ENCODE data around the gene UBA7.
A peak's percentile ranks its signal among the peaks of the same experiment; 100 is the strongest.
"Not testable (repeated sequence)": the region's sequence is repeated elsewhere in the genome, so short reads cannot be mapped to it uniquely, and the experiment has no call there.

UBA7 gene

DNA sequence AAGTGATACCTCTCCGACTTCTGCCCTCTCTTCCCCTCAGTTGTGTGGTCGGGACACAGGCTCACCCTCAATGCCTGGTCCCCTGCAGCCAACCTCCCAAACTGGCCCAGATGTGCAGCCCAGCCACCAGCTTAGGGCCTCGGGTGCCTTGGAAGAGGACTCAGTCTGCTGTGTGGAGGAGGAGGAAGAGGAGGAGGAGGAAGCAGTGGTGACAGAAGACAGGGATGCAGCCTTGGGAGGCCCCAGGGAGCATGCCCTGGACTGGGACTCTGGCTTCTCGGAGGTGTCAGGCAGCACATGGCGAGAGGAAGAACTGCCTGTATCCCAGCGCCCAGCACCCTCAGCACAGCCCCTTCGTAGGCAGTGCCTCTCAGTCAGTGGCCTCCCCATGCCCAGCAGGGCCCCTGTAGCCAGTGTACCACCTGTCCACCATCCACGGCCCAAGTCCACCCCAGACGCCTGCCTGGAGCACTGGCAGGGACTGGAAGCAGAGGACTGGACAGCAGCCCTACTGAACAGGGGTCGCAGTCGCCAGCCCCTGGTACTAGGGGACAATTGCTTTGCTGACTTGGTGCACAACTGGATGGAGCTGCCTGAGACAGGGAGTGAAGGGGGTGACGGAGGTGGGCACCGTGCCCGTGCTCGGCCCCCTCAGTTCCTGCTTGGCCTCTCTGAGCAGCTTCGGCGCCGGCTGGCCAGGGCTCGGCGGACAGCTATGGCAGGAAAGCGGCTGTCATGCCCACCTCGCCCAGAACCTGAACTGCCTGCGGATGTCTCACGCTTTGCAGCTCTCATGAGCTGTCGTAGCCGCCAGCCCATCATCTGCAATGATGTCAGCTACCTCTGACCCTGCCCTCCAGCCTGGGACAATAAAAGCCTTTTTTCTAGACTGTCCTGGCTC lies 9.4 kb downstream of the UBA7 start:
- peak; percentile 5 for DNase-seq (ENCODE audit: low spot score)

DNA sequence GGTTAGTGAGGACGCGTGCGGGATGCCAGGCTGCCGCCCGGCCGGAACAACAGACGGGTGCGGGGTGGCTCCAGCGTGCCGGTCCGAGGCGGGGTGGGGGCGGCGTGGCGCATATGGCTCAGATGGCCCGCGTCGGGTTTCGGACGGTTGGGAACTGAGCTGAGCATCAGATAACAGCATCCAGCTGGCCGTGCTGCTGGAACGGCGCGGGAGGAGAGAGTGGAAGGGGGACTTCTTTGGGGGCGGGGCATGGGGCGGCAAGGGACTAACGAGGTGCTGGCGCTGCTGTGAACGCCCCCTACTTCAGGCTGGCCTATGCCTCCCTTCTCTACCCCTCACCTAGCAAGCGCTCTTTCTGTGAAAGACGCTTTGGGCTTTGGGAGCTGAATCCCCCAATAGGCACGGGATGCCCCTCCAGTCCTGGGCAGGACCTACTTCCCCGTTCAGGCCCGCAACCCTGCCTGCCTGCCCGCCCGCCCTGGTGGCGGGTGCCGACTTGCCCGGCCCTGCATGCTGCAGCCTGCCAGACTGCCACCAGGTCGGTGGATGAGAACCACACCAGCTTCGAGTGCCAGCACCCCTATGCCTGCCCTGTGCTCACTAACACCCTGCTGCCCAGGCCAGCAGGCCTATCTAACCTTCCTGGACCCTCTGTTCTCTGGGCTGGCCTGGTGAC lies 10.2 kb downstream of the UBA7 start:
- peak; percentile 65 for DNase-seq (ENCODE audit: low spot score)

DNA sequence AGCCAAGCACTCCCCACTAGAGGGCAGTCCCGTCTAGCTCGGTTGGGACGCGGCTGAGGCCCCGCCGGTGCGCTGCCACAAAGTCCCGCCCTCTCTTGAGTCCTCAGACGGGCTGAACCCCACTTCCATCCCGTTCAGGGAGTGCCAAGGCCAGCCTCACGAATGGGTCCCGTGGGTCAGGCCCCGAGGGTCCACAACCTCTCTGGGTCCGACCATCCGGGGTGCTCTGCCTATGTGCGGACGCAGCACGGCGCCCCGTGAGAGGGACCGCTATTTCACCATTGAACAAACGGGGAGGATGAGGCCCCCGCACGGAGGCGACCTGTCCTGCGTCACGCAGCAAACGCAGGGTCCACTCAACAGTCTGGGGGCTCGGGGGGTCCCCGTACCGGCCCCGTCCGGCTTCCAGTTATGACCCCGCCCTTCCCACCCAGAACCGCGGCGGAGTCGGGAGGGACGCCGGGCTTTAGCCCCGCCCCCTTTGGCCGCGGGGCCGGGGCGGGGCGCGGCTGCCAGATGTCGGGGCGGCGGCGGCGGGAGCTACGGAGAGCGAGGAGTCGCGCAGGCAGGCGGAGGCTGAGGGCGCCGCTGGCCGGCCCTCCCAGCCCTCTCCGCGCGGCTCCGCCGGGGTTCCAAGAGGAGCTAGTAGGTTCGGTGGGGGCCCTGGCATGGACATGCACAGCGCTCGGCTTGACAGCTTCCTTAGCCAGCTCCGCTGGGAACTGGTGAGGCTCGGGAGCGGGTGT lies 10.9 kb downstream of the UBA7 start, which contains the start of gene INKA1:
INKA1 (plus strand) TSS at position 543 of the 746 bp plus-strand sequence; CDS start at position 675, 132 bp downstream.
- peak; percentile 91 for DNase-seq (ENCODE audit: low spot score)

DNA sequence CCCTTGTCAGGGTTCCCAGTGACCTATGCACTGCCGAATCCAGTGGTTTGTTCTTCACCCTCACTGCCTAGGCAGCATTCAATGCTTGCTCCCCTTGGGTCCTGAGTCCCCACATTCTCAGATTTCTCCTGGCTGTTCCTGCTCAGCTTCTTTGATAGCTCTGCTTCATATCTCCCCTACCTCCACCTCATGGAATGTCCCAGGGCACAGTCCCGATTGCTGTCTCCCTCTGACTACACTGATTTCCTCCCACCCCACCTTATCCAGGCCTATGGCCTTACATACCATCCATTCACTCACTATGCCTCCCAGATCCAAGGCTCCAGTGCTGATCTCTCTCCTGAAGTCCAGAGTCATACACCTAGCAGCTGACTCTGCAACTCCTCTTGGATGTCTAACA lies 12.6 kb downstream of the UBA7 start:
- DNase-seq (ENCODE audit: low spot score), result no peak

DNA sequence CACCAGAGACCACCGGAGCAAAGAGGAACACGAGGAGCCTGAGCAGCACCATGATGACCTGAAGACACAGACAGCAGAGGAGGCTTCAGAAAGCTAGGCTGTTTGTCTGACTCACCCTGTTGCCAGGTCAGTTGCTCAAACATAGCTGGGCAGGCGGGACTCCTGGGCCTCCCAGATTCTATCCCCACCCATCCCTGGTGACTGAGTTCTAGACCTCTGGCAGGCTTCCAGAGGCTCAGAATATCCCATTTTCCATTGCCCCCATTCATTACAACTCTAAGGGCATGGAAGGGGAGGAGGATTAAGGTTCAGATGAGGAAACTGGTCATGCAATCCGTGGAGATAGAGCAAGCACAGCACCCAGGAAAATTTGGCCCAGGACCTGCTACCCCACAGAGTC lies 14.0 kb downstream of the UBA7 start, which contains the start of gene CDHR4:
CDHR4 (minus strand) TSS at position 113 of the 400 bp plus-strand sequence; CDS start at position 52, 61 bp downstream.
- DNase-seq (ENCODE audit: low spot score), result no peak

DNA sequence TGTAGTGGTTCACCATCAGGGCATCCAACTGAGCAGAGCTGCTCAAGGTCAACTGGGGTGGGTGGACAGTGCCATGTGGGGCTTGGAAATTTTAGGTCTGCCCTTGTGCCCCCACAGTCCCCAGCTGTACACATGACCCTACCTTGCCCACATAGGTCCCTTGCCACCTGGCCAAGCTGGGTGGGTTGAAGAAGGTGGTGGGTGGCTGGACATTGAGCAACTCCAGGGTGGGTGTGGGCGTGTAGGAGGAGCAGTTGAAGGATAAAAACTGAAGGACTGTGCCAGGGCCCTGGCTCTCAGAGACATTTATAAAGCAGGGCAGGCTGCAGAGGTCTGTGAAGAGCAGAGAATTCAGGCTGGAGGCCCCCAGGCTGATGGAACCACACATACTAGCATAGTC lies 14.6 kb downstream of the UBA7 start:
- DNase-seq (ENCODE audit: low spot score), result no peak

DNA sequence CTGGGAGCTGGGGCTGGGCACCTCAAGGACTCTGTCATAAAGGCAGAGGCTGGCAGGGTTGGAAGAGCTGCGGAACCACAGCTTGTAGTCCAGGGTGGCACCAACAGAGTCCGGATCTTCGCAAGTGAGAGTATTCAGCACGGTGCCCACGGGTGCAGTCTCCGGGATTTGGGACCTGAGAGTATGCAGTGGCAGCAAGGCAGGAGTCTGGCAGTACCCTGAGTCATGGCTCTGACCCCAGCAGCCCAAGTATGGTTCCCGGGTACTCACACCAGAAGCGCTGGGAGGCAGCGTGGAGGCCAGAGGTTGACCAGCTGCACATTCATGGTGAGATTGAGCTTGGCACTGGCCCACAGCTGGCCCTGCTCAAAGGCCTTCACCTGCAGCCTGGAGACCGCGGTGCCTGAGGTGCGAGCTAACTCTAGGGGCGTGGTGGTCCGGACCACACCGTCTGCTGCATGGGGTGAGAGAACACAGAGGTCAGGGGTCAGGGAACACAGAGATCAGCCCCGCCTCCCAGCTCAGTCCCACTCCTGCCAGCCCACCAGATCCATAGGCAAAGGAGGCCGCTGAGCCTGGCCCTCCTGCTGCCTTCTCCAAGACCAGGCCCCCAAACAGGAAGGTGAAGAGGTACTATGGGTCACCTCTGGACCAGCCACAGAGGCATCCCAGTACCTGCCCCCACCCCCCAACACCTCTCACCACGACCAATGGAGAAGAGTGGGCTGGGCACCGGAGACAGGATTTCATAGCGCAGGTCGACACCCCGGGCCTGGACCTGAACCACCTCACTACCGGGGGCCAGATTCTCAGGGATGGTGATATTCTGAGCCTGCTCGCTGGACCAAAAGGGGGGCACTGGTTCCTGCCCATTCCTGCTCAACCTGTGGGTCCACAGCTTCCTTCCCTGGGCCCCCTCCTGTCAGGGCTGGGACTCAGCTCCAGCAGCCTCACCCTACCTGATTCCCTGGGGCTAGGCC lies 18.5 kb downstream of the UBA7 start:
- no peak for DNase-seq (ENCODE audit: low spot score)

DNA sequence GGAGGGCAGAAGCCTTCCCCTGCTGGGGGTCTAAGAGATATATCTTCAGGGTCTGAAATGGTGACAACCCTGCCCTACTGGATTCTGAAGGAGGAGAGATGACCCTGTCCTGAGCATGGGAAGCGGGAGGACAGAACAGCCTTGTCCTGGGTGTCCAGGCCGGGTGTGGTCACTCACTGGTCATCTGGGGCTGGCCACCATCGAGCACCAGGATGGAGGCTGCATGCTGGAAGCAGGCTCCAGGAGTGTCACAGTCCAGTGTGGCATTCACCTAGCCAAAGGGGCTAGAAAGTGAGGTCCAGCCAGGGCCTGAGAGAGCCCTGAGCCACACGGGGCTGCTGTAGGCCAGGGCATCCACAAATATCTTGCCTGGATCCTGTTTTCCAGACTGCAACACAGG lies 19.3 kb downstream of the UBA7 start:
- no peak for DNase-seq (ENCODE audit: low spot score)

DNA sequence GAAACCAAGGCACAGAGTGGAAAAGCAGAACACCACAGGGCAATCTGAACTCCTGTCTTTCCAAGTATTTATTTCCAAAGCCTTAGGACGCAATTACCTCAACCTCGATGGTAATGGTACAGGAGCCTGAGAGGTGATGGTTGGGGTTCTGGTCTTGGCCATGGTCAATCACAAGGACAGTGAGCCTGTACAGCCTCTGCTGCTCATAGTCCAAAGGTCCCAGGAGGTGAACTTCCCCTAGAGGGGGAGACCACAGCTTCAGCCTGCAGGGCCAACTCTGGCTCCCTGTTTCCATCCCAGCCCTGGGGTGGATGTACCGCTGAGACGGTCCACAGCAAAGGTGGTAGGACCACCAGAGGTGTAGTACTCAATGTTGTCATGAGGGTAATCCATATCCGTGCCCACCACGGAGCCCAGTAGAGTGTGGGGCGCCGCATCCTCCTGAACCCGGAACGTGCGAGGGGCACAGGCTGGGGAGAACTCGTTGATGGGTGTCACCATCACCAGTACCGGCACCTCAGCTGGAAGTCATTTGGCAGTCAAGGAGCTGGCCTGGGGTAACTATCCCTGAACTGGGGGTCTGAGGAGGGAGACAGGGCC lies 20.2 kb downstream of the UBA7 start:
- DNase-seq (ENCODE audit: low spot score), result no peak

DNA sequence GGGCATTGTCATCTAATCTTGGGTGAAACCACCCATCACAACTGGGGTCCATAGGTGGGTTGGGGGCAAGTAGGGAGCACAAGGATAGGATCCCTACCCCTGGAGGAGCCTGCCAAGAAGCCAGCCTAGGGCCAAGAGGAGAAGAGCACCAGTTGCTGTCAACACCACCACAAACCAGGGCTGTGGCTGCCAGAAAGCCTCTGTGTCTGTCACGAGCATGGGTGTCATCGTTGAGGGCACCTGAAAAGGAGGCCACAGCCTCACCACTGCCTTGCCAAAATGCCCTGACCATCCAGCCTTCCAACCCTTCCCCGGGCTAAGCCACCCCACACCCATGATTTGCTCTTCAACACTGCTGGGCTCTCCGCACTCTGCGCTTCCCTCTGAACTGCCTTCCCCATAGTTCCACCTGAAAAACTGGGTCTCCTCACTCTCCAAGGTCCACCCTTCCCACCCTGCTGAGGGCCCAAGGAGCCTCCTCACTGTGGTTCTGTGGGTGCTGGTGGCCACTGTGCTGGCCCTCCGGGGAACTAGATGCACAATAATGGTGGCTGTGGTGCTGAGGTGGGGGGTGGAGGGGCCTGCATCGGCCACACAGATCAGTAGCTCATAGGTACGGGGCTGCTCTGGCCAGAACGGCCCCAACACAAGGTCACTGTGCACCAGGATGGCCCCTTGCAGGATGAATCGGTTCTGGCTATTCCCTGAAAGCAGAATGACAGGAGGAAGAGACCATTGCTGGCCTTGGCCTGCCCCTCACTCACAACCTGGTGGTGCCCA lies 21.2 kb downstream of the UBA7 start:
- no peak for DNase-seq (ENCODE audit: low spot score)

DNA sequence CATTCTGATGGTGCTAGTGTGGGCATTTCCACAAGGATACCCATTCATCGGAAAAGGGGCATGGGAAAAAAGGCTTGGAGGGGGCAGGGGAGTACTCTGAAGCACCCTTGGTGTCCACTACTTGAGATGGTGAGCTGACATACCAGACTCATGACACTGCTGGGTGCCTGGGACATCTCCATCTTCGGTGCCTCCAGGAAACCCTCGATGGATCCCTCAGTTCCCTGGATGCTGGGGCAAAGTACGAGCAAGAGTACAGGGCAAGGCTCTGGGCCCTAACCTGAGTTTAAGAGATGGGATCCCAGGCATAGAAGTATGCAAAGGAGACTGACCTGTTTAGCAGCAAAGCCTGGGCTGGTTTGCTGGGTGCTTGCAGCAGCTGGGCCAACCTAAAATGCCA lies 22.2 kb downstream of the UBA7 start:
- DNase-seq (ENCODE audit: low spot score), result no peak

DNA sequence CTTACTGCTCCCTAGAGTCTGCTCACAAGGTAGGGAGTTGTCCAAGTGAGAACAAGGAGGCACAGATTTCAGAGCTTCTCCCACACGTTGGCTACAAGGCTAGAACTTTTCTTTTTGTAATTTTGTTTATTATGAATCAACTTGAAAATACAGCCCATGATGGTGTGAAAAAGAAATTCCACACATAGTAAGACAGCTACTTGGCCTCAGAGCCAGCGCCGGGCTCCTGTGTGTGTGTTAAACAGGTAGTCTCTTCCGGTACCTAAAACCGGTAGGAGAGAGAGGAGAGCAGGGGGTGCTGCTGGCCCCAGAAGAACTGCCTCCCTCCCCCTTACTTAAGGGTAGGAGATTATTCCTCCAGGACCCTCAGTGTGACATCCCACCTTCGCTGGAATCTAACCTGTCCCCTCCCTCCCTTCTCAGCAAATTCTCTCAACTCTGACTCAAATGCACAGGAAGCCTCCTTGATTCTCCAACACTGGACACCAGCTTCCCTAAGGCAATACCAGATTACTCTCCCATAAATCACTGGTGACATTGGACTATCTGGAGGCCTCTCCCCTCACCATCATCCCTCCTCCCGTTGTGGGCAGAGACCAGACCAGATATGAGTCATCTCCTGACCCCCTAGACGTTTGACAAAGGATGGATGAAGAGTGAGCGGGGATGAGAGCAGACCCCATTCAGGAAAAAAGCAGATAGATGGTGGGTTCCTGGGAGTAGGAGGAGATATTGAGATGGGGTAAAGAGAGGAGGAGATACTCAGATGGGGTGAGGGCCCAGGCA lies 22.9 kb downstream of the UBA7 start:
- DNase-seq (ENCODE audit: low spot score), result peak; percentile 0

DNA sequence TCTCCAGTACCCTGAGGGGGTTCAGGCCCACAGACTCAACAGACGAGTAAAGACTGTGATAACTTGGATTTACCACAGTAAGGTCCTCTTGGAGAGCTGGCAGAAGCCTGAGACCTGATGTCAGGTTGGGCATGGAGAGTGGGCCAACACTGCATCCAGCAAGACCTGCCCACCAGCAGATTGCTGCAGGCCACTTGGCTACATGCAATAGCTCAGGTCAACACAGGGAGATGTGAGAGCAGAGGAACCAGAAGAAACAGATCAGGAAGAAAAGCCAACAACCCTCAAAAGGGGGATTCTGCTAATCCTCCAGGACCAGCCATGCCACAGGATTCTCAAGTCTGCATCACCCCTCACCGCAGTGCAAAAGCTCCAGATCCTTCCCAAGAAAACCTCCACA lies 25.7 kb downstream of the UBA7 start:
- DNase-seq (ENCODE audit: low spot score), result no peak

DNA sequence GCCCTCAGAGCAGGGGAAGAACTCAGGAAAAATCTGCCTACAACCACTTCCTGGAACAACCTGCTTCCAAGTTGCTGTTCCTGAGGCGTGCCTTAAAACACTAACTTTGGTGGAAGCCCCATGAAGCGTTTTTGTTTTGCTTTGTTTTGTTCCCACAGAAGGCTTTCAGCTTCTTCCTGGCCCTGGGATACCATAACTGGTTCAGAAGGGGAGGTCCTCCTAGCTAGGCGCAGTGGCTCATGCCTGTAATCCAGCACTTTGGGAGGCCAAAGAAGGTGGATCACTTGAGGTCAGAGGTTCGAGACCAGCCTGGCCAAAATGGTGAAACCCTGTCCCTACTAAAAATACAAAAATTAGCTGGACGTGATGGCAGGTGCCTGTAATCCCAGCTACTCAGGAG lies 26.2 kb downstream of the UBA7 start:
- DNase-seq (ENCODE audit: low spot score), result no peak

DNA sequence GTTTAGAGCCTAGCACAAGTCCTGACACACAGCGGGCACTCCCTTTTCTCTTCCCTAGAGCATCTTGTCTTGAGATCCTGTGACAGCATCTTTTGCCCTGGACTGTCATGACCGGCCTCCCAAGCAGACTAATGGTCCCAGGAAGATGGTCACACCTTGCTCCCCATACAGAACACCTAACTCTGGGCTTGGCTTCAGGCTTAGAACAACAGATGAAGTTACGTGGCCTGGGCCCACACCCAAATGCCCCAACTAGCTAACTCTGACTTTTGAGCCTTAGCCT lies 26.6 kb downstream of the UBA7 start:
- no peak for DNase-seq (ENCODE audit: low spot score)

DNA sequence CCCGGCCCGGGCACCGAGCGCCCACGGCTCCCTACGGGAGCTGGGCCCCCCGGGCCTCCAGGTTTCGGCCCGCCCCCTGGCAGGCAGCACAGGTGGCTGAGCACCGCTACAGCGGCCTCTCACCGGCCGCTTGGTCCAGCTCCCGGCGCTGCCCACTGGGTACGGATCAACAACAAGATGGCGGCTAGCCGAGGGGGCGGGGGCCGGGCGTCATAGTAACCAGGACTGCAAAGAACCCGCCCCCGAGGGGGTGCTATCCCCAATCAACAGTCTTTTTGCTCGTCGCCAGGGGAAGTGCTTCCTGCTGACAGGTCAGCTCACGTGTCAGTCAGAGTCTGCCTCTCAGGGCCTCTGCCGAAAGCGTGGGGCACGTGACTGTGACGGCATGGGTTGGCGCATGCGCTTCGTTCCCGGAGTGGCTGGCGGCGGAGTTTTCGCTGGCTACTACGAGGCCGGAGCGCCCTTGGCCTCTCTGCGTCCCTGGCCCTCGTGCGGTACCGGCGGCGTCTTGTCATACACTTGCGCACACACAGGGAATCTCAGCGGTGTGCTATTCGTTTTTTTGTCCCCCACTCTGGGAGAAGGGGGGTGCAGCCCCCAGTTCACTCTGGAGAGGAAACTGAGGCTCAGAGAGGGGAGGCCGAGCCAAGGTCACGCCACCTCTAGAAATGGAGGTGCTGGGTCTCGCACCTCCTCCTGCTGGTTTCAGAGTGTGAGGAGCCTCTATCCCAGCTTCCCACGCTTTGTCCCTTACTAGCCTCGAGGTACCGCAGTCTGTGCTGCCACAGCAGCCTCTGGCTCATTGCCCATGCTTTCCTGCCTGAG lies 27.2 kb downstream of the UBA7 start, which contains the start of gene IP6K1:
IP6K1 (minus strand) TSS at position 186 of the 825 bp plus-strand sequence. CDS start 38,502 bp downstream, outside the sequence.
- DNase-seq (ENCODE audit: low spot score), result peak; percentile 100

DNA sequence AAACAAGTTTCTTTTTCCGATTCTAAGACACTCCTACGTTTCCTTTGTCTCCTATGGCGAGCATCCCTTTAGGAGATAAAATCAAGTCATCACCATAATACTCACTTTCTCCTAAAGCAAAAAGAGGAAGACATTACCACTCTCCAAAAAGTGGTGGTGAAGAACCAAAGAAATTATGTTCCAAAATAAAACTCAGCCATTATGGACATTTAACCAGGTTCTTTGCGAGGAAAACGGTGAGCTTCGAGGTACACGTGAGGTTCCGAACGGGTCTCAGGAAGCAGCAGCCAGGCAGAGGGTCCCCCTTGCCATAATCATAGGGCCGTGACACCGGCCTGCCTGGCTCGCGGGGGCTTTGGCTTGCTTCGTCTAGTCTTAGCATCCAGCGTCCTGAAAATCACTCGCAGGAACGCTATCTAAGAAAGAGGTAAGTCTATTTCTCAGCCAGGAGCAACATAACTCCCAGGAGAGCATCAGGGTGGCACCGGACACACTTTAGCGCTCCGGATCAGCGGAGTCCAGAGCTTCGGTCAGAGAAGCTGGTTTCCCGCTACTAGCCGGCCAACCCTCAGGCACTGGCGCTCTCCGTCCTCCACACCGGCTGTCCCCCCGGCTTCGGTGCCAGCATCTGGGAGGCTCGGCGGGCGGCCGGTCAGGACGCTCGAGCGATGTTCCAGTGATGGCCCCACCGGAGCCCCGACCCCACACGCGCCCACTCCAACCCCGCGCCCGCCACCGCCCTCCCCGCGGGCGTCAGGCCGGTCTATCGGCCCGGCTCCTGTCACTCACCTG lies 28.0 kb downstream of the UBA7 start:
- DNase-seq (ENCODE audit: low spot score), result peak; percentile 40

DNA sequence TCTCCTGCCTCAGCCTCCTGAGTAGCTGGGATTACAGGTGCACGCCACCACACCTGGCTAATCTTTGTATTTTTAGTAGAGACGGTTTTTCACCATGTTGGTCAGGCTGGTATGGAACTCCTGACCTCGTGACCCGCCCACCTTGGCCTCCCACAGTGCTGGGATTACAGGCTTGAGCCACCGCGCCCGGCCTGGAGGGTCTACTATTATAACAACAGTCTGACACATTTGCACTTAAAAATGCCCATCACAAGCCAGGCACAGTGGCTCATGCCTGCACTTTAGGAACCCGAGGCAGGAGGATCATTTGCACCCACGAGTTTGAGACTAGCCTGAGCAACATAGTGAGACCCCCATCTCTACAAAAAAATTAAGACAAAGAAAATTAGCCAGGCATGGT lies 31.5 kb downstream of the UBA7 start:
- DNase-seq (ENCODE audit: low spot score), result not testable (repeated sequence)

Data from germinal center (tissue), 1 donor.